ENCODE results near the gene ZBTB32. TPM values are rescaled to one million over a fixed set of nuclear protein-coding genes. Genes with fewer than 3 reads are reported as not detected.

ZBTB32 gene
- total and polyA plus RNA-seq, 3 donors from 2014 or later = 26.1 to 125 (median 32.5) TPM

- H3K4me3 ChIP-seq = no peak overlapping the region
- DNase-seq = no peak
- intact Hi-C loops (cut with DNase I; ENCODE audit: low total_unique reads) = no loop called here
- no peaks in the 10 kb centered on the region for H3K9me3 ChIP-seq
- peaks cover 20% of the 10 kb centered on the region for H3K4me1 ChIP-seq
- no peak overlapping the region for H3K27ac ChIP-seq
- H3K36me3 ChIP-seq (ENCODE audit: low read depth, missing control alignments) = no peaks in the 10 kb centered on the region
- TF ChIP-seq CTCF (IDR thresholded peaks at IDR 0.05) (no peak), POLR2A (IDR thresholded peaks at IDR 0.05) (no peak)
- H3K27me3 ChIP-seq = no peaks in the 10 kb centered on the region
- 91 to 93% methylated on average over 4 of the region's 4 CpGs for WGBS, 2 donors
These were observed 56.5 kb downstream of the ZBTB32 start for GRCh38 chr19:35760711-35761349.

- intact Hi-C loops (cut with DNase I; ENCODE audit: low total_unique reads) = no loop called here
- WGBS, 2 donors = 86 to 92% methylated on average over 17 of the region's 17 CpGs
- TF ChIP-seq POLR2A (IDR thresholded peaks at IDR 0.05) (no peak), CTCF (IDR thresholded peaks at IDR 0.05) (no peak)
These were observed 60.3 kb downstream of the ZBTB32 start for GRCh38 chr19:35764432-35765315.

More at GRCh38 chr19:35764432-35765315, 60.3 kb downstream of the ZBTB32 start:
- H3K4me3 ChIP-seq = no peak overlapping the region
- DNase-seq = no peak
- H3K9me3 ChIP-seq = no peaks in the 10 kb centered on the region
- no peaks in the 10 kb centered on the region for H3K36me3 ChIP-seq (ENCODE audit: low read depth, missing control alignments)
- H3K27ac ChIP-seq = no peak overlapping the region
- peaks cover 18% of the 10 kb centered on the region for H3K4me1 ChIP-seq
- H3K27me3 ChIP-seq = no peaks in the 10 kb centered on the region

Other genes with a start within 250 kb of the ZBTB32 start
- 1 to 10 TPM; 2.7 to 5.6 TPM for gene KRTDAP, start 214.1 kb upstream of the ZBTB32 start, total RNA-seq
- 14.5 TPM for gene KRTDAP, start 214.1 kb upstream of the ZBTB32 start, polyA plus RNA-seq (ENCODE audit: insufficient read depth, low read depth, low replicate concordance)
- gene DMKN, start 190.9 kb upstream of the ZBTB32 start, total RNA-seq = 1 to 10 TPM; 5.8 to 7.9 TPM
- 24.0 TPM for gene DMKN, start 190.9 kb upstream of the ZBTB32 start, polyA plus RNA-seq (ENCODE audit: insufficient read depth, low read depth, low replicate concordance)
- under 1 TPM; 0.16 to 0.19 TPM for gene SBSN, start 176.2 kb upstream of the ZBTB32 start, total RNA-seq
- 0.47 TPM for gene SBSN, start 176.2 kb upstream of the ZBTB32 start, polyA plus RNA-seq (ENCODE audit: insufficient read depth, low read depth, low replicate concordance)
- 100 to 1,000 TPM; 123 to 338 TPM for gene GAPDHS, start 171.1 kb upstream of the ZBTB32 start, total RNA-seq
- 363 TPM for gene GAPDHS, start 171.1 kb upstream of the ZBTB32 start, polyA plus RNA-seq (ENCODE audit: insufficient read depth, low read depth, low replicate concordance)
- gene TMEM147, start 158.9 kb upstream of the ZBTB32 start, total RNA-seq = 100 to 1,000 TPM; 125 TPM
- gene TMEM147, start 158.9 kb upstream of the ZBTB32 start, polyA plus RNA-seq (ENCODE audit: insufficient read depth, low read depth, low replicate concordance) = 146 TPM
- gene ATP4A, start 140.9 kb upstream of the ZBTB32 start, total RNA-seq = 1 to 10 TPM in 1 of 2 donors, under 1 TPM in 1; 0.87 to 1.1 TPM
- gene ATP4A, start 140.9 kb upstream of the ZBTB32 start, polyA plus RNA-seq (ENCODE audit: insufficient read depth, low read depth, low replicate concordance) = 1.1 TPM
- gene PMIS2, start 118.4 kb upstream of the ZBTB32 start, total RNA-seq = under 1 TPM in 1 of 2 donors, not detected in 1; 0.74 TPM
- 2.0 TPM for gene PMIS2, start 118.4 kb upstream of the ZBTB32 start, polyA plus RNA-seq (ENCODE audit: insufficient read depth, low read depth, low replicate concordance)
- gene HAUS5, start 91.8 kb upstream of the ZBTB32 start, total RNA-seq = 10 to 100 TPM; 25.5 to 33.9 TPM
- gene HAUS5, start 91.8 kb upstream of the ZBTB32 start, polyA plus RNA-seq (ENCODE audit: insufficient read depth, low read depth, low replicate concordance) = 24.4 TPM
- gene RBM42, start 75.5 kb upstream of the ZBTB32 start, total RNA-seq = 100 to 1,000 TPM; 105 to 109 TPM
- 64.2 TPM for gene RBM42, start 75.5 kb upstream of the ZBTB32 start, polyA plus RNA-seq (ENCODE audit: insufficient read depth, low read depth, low replicate concordance)
- 10 to 100 TPM in 1 of 2 donors, 1 to 10 TPM in 1; 4.8 to 14.4 TPM for gene ETV2, start 62.8 kb upstream of the ZBTB32 start, total RNA-seq
- gene ETV2, start 62.8 kb upstream of the ZBTB32 start, polyA plus RNA-seq (ENCODE audit: insufficient read depth, low read depth, low replicate concordance) = 27.2 TPM
- gene COX6B1, start 56.2 kb upstream of the ZBTB32 start, total RNA-seq = 100 to 1,000 TPM; 198 to 262 TPM
- 322 TPM for gene COX6B1, start 56.2 kb upstream of the ZBTB32 start, polyA plus RNA-seq (ENCODE audit: insufficient read depth, low read depth, low replicate concordance)
- under 1 TPM; 0.37 to 0.47 TPM for gene UPK1A, start 38.0 kb upstream of the ZBTB32 start, total RNA-seq
- gene UPK1A, start 38.0 kb upstream of the ZBTB32 start, polyA plus RNA-seq (ENCODE audit: insufficient read depth, low read depth, low replicate concordance) = 1.0 TPM
- gene KMT2B, start 13.4 kb downstream of the ZBTB32 start, total RNA-seq = 100 to 1,000 TPM; 109 to 110 TPM
- 73.3 TPM for gene KMT2B, start 13.4 kb downstream of the ZBTB32 start, polyA plus RNA-seq (ENCODE audit: insufficient read depth, low read depth, low replicate concordance)
- gene IGFLR1, start 37.9 kb downstream of the ZBTB32 start, total RNA-seq = 10 to 100 TPM; 15.7 to 15.9 TPM
- 9.9 TPM for gene IGFLR1, start 37.9 kb downstream of the ZBTB32 start, polyA plus RNA-seq (ENCODE audit: insufficient read depth, low read depth, low replicate concordance)
- 10 to 100 TPM; 47.2 to 49.6 TPM for gene U2AF1L4, start 40.9 kb downstream of the ZBTB32 start, total RNA-seq
- gene U2AF1L4, start 40.9 kb downstream of the ZBTB32 start, polyA plus RNA-seq (ENCODE audit: insufficient read depth, low read depth, low replicate concordance) = 45.3 TPM
- gene PSENEN, start 41.1 kb downstream of the ZBTB32 start, total RNA-seq = 100 to 1,000 TPM; 100 to 121 TPM
- 303 TPM for gene PSENEN, start 41.1 kb downstream of the ZBTB32 start, polyA plus RNA-seq (ENCODE audit: insufficient read depth, low read depth, low replicate concordance)
- gene LIN37, start 44.0 kb downstream of the ZBTB32 start, total RNA-seq = 10 to 100 TPM; 30.2 TPM
- gene LIN37, start 44.0 kb downstream of the ZBTB32 start, polyA plus RNA-seq (ENCODE audit: insufficient read depth, low read depth, low replicate concordance) = 24.8 TPM
- 10 to 100 TPM; 50.9 to 57.1 TPM for gene HSPB6, start 52.5 kb downstream of the ZBTB32 start, total RNA-seq
- 146 TPM for gene HSPB6, start 52.5 kb downstream of the ZBTB32 start, polyA plus RNA-seq (ENCODE audit: insufficient read depth, low read depth, low replicate concordance)
- 10 to 100 TPM; 48.3 to 72.0 TPM for gene PROSER3, start 53.6 kb downstream of the ZBTB32 start, total RNA-seq
- gene PROSER3, start 53.6 kb downstream of the ZBTB32 start, polyA plus RNA-seq (ENCODE audit: insufficient read depth, low read depth, low replicate concordance) = 75.9 TPM
- gene ARHGAP33, start 71.0 kb downstream of the ZBTB32 start, total RNA-seq = 100 to 1,000 TPM in 1 of 2 donors, 10 to 100 TPM in 1; 56.2 to 133 TPM
- gene ARHGAP33, start 71.0 kb downstream of the ZBTB32 start, polyA plus RNA-seq (ENCODE audit: insufficient read depth, low read depth, low replicate concordance) = 46.6 TPM
- gene PRODH2, start 108.3 kb downstream of the ZBTB32 start, total RNA-seq = 1 to 10 TPM in 1 of 2 donors, under 1 TPM in 1; 0.99 to 1.3 TPM
- gene PRODH2, start 108.3 kb downstream of the ZBTB32 start, polyA plus RNA-seq (ENCODE audit: insufficient read depth, low read depth, low replicate concordance) = 2.7 TPM
- gene NPHS1, start 147.9 kb downstream of the ZBTB32 start, total RNA-seq = 1 to 10 TPM; 1.8 to 2.7 TPM
- gene NPHS1, start 147.9 kb downstream of the ZBTB32 start, polyA plus RNA-seq (ENCODE audit: insufficient read depth, low read depth, low replicate concordance) = 3.8 TPM
- gene KIRREL2, start 152.4 kb downstream of the ZBTB32 start, total RNA-seq = under 1 TPM; 0.56 to 0.87 TPM
- 0.84 TPM for gene KIRREL2, start 152.4 kb downstream of the ZBTB32 start, polyA plus RNA-seq (ENCODE audit: insufficient read depth, low read depth, low replicate concordance)
- gene APLP1, start 164.0 kb downstream of the ZBTB32 start, total RNA-seq = 10 to 100 TPM; 45.7 to 54.3 TPM
- 37.9 TPM for gene APLP1, start 164.0 kb downstream of the ZBTB32 start, polyA plus RNA-seq (ENCODE audit: insufficient read depth, low read depth, low replicate concordance)
- gene NFKBID, start 196.0 kb downstream of the ZBTB32 start, total RNA-seq = 1 to 10 TPM; 3.8 to 6.0 TPM
- 2.8 TPM for gene NFKBID, start 196.0 kb downstream of the ZBTB32 start, polyA plus RNA-seq (ENCODE audit: insufficient read depth, low read depth, low replicate concordance)
- 1 to 10 TPM in 1 of 2 donors, under 1 TPM in 1; 0.87 to 3.5 TPM for gene HCST, start 198.0 kb downstream of the ZBTB32 start, total RNA-seq
- gene HCST, start 198.0 kb downstream of the ZBTB32 start, polyA plus RNA-seq (ENCODE audit: insufficient read depth, low read depth, low replicate concordance) = 16.8 TPM
- 10 to 100 TPM in 1 of 2 donors, 1 to 10 TPM in 1; 2.9 to 21.7 TPM for gene TYROBP, start 203.7 kb downstream of the ZBTB32 start, total RNA-seq
- 77.5 TPM for gene TYROBP, start 203.7 kb downstream of the ZBTB32 start, polyA plus RNA-seq (ENCODE audit: insufficient read depth, low read depth, low replicate concordance)
- 10 to 100 TPM; 27.6 to 31.7 TPM for gene LRFN3, start 231.8 kb downstream of the ZBTB32 start, total RNA-seq
- 12.7 TPM for gene LRFN3, start 231.8 kb downstream of the ZBTB32 start, polyA plus RNA-seq (ENCODE audit: insufficient read depth, low read depth, low replicate concordance)